ENCODE measurements around the gene H1-8.
"Not testable (repeated sequence)": the region's sequence is repeated elsewhere in the genome, so short reads cannot be mapped to it uniquely, and the experiment has no call there.

The H1-8 gene

GRCh38 chr3:129515108-129515820 lies 27.7 kb upstream of the H1-8 start:
- DNase-seq: not testable (repeated sequence)

GRCh38 chr3:129515821-129516432 lies 27.0 kb upstream of the H1-8 start:
- DNase-seq: not testable (repeated sequence)

- DNase-seq: no peak
Observed at GRCh38 chr3:129517516-129517915, 25.5 kb upstream of the H1-8 start.

- no peak for DNase-seq
Observed at GRCh38 chr3:129518038-129518561, 24.9 kb upstream of the H1-8 start.

- no peak for DNase-seq
Observed at GRCh38 chr3:129518581-129518980, 24.4 kb upstream of the H1-8 start.

GRCh38 chr3:129519449-129519848 lies 23.5 kb upstream of the H1-8 start:
- no peak for DNase-seq

GRCh38 chr3:129519896-129520715 lies 22.9 kb upstream of the H1-8 start:
- DNase-seq: no peak

- DNase-seq: no peak
Observed at GRCh38 chr3:129520960-129521359, 22.0 kb upstream of the H1-8 start.

GRCh38 chr3:129521611-129522010 lies 21.4 kb upstream of the H1-8 start:
- no peak for DNase-seq

- no peak for DNase-seq
Observed at GRCh38 chr3:129522953-129523352, 20.0 kb upstream of the H1-8 start.

- no peak for DNase-seq
Observed at GRCh38 chr3:129524081-129524480, 18.9 kb upstream of the H1-8 start.

GRCh38 chr3:129525341-129525968 lies 17.5 kb upstream of the H1-8 start:
- no peak for DNase-seq

- no peak for DNase-seq
Observed at GRCh38 chr3:129526121-129526900, 16.7 kb upstream of the H1-8 start.

GRCh38 chr3:129527262-129527661 lies 15.7 kb upstream of the H1-8 start:
- DNase-seq: no peak

- no peak for DNase-seq
Observed at GRCh38 chr3:129528589-129529100, 14.3 kb upstream of the H1-8 start, which contains the start of gene RHO. Gene RHO (plus strand): TSS chr3:129528639. CDS start chr3:129528734, 95 bp downstream.

GRCh38 chr3:129529436-129530210 lies 13.4 kb upstream of the H1-8 start:
- DNase-seq: no peak

GRCh38 chr3:129530251-129530791 lies 12.7 kb upstream of the H1-8 start:
- DNase-seq: no peak

- no peak for DNase-seq
Observed at GRCh38 chr3:129530821-129531220, 12.2 kb upstream of the H1-8 start.

- DNase-seq: no peak
Observed at GRCh38 chr3:129531699-129532098, 11.3 kb upstream of the H1-8 start.

- no peak for DNase-seq
Observed at GRCh38 chr3:129532261-129532660, 10.7 kb upstream of the H1-8 start.

GRCh38 chr3:129533406-129533805 lies 9.6 kb upstream of the H1-8 start:
- no peak for DNase-seq
